NCI-H1930 (cell line): ENCODE results near the gene TMCC3.
A peak's percentile ranks its signal among the peaks of the same experiment; 100 is the strongest.
"Not testable (repeated sequence)": the region's sequence is repeated elsewhere in the genome, so short reads cannot be mapped to it uniquely, and the experiment has no call there.

ENCODE experiments used
- DNase-seq, 2 experiments: peaks; one replicate each; lab custom pipeline; 2025; lab: John Stamatoyannopoulos, UW

The TMCC3 gene

GRCh38 chr12:94634717-94635116, 15.6 kb downstream of the TMCC3 start:
- no peak for DNase-seq

GRCh38 chr12:94633401-94633800, 17.0 kb downstream of the TMCC3 start:
- DNase-seq, result no peak

DNA sequence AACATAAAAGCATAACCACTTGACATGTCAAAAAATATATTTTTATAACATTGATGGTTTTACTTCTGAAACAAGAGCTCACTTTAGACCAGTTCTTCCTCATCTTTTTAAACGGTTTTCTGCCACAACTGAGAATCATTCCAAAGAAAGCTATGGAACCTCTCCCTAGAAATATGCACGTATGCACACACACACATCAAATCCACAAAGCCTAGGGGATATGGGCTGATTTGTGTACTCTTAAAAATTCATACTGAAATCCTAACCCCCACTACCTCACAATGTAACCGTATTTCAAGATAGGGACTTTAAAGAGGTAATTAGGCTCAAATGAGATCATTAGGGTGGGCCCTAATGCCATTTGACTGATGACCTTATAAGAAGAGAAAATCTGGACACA, 19.3 kb downstream of the TMCC3 start:
- no peak for DNase-seq

DNA sequence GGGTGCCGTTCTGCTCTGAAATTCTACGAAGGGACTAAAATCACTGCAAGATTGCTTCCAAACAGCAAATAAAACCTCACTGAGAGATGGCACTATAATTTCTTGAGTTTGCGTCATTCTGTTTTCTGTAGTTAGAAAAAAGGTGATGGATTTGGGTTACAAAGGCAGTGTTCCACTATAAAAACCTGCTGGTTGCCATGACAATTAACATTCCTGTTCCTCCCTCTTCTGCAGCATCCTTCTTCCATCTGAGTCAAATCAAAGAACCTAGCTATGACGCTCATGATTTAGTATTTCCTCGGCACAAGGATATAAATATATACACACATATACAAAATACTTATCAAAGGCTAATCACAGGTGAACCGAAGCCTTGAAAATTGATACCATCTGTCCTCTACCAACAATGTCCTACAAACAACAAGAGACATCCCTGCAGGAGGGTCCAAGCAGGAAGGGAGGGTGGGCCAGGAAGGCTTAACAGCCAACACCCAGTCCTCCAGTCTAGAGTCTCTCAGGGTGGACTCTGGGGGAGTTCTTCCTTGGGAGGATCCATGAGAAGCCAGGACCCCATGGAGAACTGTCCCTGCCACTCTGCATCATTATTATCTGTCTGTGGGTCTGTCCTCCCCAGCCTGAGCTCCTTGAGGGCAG, 21.4 kb downstream of the TMCC3 start:
- no peak for DNase-seq

DNA sequence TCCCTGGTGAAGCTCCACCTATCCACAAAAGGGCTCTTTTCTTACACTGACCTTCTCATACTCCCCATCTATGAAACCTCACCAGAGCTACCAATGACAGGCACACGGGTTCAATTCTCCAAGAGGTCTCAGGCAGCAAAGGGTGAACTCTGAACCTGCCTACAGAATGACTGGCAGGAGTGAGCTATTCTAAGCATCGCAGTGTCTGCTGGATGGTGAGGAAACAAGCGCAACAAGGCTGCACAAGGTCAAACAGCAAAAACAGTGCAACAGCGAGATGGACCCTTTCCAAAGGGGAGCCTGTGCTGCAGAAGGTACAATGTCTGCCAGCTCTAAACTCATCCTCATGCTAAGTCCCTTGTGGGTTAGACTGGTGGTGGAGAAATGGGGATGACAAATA, 22.0 kb downstream of the TMCC3 start:
- no peak for DNase-seq

DNA sequence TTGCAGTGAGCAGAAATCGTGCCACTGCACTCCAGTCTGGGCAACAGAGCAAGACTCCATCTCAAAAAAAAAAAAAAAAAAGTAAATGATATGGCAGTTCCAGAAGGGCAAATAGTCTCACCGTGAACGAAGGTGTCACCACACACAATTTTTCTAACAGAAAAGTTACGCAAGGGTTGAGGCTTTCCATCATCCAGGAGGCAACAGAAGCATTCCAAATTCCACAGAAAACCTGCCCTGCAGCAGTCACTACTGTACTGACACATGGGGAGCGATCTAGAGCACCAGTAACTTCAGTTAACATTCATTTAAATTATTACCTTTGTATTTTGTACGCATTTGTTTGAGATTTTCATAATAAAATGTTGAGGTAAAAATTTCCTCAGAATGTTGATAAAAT, 24.8 kb downstream of the TMCC3 start:
- DNase-seq, result no peak

DNA sequence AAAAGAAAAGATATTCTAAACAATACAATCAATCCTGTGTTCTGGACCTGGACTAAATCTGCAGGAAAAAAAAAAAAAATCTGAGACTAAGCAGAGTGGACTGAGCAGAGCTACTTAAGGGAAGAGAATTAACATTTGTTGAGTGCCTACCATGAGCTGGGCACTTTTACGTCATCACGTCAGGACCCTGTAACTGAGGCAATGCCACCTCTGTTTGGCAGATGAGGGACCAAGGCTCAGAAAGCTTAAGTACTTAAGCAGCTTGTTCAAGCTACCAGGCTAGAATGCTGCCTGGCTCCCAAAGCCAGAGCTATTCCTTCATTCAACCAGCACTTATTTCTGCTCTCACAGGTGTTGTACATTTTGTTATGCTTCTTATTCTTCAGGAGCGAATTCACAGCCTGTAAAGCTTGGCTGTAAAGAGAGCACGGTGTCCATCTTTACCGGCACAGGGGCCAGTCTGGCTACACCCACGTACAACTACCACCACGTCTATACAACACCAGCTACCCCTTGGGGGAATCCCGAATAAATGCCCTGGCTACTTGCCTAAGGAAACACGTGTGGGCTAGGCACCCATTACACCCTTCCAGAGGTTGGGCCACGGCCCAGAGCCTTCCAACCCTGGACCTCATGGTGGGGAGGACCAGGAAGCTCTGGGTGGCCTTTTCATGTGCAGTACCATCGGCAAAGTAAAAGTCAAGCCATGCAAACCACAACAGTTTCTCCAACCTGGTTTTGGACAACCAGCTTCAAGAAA, 27.0 kb downstream of the TMCC3 start:
- DNase-seq, result no peak

DNA sequence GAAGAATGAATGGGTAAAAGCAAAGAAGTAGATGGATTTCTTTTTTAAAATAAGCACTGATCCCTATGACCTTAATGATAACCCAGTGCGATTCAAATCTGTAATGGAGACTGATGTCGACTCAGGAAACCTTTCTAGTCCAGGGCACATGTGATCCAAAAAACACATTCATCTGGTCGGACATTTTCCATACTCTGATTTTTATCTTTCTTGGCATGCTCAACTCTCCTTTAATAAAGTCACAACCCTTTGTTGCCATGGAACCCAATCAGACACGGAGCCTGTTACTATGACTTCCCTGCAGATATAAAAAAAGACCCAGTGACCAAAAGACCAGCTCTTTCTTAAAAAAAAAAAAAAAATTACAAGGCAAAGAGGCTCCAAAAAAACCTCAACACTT, 27.9 kb downstream of the TMCC3 start:
- no peak for DNase-seq

DNA sequence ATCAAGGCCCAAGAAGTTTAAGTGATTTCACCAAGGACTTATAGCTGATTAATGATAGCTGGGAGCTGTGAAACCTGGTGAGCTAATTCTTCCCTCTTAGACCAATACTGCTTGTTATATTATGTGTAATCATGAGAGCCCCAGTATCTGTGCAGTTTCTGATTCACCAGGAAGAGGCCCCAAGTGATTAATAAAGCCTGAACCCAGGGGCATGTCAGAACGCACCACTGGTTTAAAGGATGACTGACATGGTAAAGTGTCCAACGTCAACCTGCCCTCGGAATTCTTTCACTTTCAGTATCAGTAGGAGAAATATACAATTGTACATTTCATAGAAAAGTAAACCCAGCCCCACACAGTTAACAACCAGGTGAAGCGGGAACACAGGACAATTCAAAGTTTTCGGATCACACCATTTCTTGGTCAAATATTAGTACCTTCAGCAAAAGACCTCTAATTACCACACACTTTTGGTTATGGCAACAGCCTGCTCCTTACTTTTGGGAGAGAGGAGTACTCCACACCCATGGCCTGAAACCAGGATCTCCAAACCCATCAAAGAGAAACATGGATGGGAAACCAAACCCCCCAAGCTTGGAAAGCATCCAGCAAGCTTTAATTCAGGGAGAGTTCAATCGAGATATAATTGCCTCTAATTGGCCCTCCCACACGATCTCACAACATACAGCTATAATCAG, 28.5 kb downstream of the TMCC3 start:
- DNase-seq, result no peak

DNA sequence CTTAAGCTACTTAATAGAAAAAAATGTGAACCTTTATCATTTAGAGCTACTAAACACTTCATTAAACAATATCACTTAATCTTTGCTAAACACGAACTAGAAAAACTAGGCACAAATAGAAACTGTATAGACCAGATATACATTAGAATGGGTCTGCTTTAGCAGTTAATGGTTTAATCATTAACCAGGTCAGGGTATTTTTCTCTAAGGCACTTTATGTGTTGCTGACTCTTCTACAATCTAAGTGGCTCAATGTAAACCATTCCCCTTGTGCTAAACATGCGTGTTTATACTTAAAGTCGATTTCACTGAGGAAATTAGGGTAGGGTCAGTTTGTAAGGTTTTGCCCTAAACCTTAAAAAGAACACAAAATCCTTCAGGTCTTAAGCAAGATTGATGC, 29.7 kb downstream of the TMCC3 start:
- no peak for DNase-seq

- DNase-seq, result no peak
Measured at GRCh38 chr12:94618995-94619695, 31.2 kb downstream of the TMCC3 start.

DNA sequence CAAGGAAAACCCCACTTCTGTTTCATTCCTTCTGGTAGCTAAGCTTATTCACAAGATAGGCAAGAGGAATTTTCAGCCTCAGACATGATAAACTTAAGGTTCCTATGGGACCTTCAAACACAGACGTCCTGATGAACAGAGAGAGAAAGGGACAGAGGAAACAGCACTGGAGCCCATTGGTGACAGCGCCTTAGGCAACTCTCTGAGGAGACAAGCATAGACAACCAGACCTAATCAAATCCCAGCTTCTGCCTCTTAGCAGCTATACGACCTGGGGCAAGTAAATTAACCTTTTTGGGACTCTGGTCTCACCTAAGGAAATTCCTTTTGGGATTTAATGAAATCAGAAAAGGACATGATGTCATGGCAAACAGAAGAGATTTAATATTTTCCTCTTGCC, 33.3 kb downstream of the TMCC3 start:
- DNase-seq, result no peak

- DNase-seq, result no peak
Measured at GRCh38 chr12:94616203-94616729, 34.1 kb downstream of the TMCC3 start.

- no peak for DNase-seq
Measured at GRCh38 chr12:94615260-94616181, 34.8 kb downstream of the TMCC3 start.

DNA sequence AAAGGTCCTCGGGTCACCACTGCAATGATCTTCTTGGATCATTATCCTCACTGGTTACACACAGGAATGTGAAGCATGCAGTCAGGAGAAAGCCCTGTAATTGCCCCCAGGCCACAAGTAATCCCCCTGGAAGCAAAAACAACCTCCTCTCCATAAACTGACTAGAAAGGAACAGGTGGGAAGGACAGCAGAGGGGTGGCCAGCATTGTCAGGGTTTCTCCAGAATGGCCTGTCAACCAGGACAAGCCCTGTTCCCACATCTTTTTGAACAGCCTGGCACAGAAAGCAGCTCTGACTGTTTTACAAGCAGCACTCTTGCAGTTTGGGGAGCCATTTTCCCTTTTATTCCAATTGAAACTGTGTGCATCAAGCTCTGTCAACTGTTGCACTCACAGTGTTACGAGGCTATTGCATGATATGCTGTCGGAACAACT, 36.1 kb downstream of the TMCC3 start:
- no peak for DNase-seq

DNA sequence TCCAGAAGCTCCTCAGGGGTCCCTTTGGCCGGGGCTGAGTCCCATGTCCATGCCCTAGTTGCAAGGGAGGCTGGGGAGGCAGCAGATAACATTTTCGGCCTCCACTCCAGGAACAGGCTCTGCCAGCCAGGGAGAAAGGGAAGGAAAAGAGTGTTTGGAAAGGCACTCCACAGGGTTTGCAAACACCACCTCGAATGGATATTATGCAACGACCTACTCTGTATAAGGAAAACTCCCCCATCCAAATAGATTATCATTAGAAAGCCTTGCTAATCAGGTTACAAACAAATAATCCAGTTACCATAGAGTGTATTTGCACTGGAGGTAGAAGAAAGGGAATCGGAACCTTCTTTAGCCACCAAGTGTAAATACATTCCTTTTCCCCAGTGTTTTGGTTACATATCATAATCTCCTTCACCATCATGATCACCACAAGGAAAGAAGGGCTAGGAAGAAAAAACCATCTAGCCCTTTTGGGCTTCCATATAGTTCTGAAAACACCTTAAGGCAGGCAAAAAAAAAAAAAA, 40.4 kb downstream of the TMCC3 start:
- DNase-seq, result peak; percentile 3 to 29

GRCh38 chr12:94606810-94607209, 43.5 kb downstream of the TMCC3 start:
- not testable (repeated sequence) for DNase-seq

DNA sequence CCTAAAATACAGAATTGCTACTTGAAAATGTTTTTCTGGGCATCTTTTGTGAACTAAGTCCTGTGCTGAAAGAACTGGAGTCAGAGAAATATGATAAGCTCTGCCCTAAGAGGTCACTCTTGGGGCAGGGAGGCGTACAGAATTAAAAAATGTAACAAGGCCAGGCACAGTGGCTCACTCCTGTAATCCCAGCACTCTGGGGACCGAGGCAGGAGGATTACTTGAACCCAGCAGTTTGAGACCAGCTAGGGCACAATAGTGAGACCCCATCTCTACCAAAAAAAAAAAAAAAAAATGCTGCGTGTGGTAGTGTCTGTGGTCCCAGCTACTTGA, 46.0 kb downstream of the TMCC3 start:
- DNase-seq, result no peak

DNA sequence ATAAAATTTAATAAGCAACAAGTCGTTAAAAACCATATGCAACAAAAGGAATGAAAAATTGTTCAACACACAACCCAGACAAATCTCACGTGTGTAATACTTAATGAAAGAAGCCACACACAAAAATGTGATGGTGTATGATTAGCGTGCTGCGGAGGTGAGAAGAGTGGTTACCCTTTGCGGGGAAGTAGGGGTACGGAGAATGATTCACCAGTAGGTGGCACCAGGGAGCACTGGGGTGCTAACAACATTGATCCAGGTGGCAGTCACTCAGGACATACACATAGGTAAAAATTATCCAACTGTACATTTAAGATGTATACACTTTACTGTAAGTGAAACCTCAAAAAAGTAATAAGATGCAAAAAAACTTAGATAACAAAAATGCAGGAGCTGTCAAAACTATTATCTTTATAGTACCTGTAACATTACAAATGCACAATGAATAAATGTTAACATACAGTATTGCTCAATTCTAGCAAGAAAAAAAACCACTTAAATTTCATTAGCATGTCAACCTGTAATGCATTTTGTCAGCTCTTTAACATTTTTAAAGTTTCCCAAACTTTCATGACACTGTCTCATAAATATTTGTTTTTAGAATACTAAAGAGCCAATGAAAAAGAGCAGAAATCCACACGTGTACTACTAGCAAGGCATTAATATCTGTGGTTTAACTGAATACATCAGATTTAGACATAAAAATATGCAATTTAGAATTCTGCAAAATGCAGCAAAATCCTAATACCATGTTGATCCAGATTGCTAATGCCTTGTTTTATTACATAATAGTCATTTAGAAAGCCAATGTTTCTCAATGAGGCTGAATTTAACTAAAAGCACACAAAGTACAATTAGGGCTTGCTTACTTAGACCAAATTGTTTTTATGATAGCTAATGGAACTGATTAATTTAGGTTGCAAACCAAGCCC, 46.7 kb downstream of the TMCC3 start:
- DNase-seq, result no peak

DNA sequence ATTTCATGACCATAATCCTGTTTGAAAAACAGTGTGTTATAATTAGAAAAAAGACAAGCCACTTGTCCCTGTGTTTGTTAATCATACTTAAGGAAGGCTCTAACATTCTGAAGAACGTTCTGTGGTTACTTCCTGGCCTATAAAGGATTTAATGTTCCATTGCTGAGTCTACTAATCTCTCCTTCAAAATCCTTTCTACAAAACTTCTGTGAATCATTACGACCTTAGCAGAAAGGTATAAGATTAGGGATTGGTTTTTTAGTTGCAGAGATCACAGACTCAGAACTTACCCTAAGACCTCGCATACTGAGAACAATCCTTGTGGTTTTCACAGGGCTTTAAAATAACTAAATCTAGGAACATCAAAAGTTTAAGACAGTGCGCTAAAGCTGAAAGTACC, 48.3 kb downstream of the TMCC3 start:
- no peak for DNase-seq
